WTC11 (cell line): ENCODE data around the gene FAM13A. TPM values are rescaled to one million over a fixed set of nuclear protein-coding genes. Genes with fewer than 3 reads are reported as not detected.

Experiments
- ATAC-seq: fragments of 200-7000 bp; cut with Tn5 transposase; 2 replicates; pipeline ENCODE4 v1.10.0; 2021; ENCODE audit warnings: mild to moderate bottlenecking, moderate library complexity
- CTCF ChIA-PET: fragments of 300-600 bp; sonication (Branson Sonifier 250); formaldehyde crosslinking; loops from one replicate; lab custom pipeline; 2021; ENCODE audit warnings: antibody characterized with exemption; lab: Charles Lee
- POLR2A ChIA-PET: fragments of 350-600 bp; sonication (Branson Sonifier 250); formaldehyde crosslinking; loops from one replicate; lab custom pipeline; 2021; ENCODE audit warnings: antibody characterized with exemption; lab: Charles Lee
- DNase-seq: peaks from one replicate; pipeline ENCODE4 v3.0.0; 2021; ENCODE audit warnings: low spot score
- H3K27ac Mint-ChIP-seq: 2 replicates; pipeline ENCODE4 v1.8.0; 2021; ENCODE audit warnings: mixed read lengths
- H3K27me3 Mint-ChIP-seq: 2 replicates; pipeline ENCODE4 v1.8.0; 2021; ENCODE audit warnings: low read depth, mild to moderate bottlenecking, moderate library complexity, mixed read lengths
- H3K36me3 Mint-ChIP-seq: 2 replicates; pipeline ENCODE4 v1.8.0; 2021; ENCODE audit warnings: mixed read lengths
- H3K4me1 Mint-ChIP-seq: 2 replicates; pipeline ENCODE4 v1.8.0; 2022; ENCODE audit warnings: mixed read lengths
- H3K4me3 Mint-ChIP-seq: 2 replicates; pipeline ENCODE4 v1.8.0; 2021; ENCODE audit warnings: mild to moderate bottlenecking, moderate library complexity, mixed read lengths
- H3K9me3 Mint-ChIP-seq: 2 replicates; pipeline ENCODE4 v1.8.0; 2021; ENCODE audit warnings: mixed read lengths
- FOXP1 ChIP-seq: sonication (generic); formaldehyde crosslinking; IDR thresholded peaks from 2 replicates; pipeline ENCODE4 v1.8.0; 2022; ENCODE audit warnings: missing genetic modification reagents, mild to moderate bottlenecking, moderate library complexity, borderline replicate concordance
- GABPB1 ChIP-seq: sonication (generic); formaldehyde crosslinking; IDR thresholded peaks from 2 replicates; pipeline ENCODE4 v1.8.1; 2023; ENCODE audit warnings: mild to moderate bottlenecking, missing genetic modification reagents
- RORB ChIP-seq: fragments of 250-450 bp; sonication (Bioruptor Pico); IDR thresholded peaks from 2 replicates; pipeline ENCODE4 v1.9.0; 2021; ENCODE audit warnings: mild to moderate bottlenecking
- TP53 ChIP-seq: sonication (generic); formaldehyde crosslinking; IDR thresholded peaks from 2 replicates; pipeline ENCODE4 v1.8.1; 2023; ENCODE audit warnings: mild to moderate bottlenecking, missing genetic modification reagents
- ZNF317 ChIP-seq: sonication (generic); formaldehyde crosslinking; IDR thresholded peaks from 2 replicates; pipeline ENCODE4 v1.8.1; 2023; ENCODE audit warnings: low read depth, mild to moderate bottlenecking, moderate library complexity, missing genetic modification reagents, borderline replicate concordance
- ZNF671 ChIP-seq: fragments of 250-450 bp; sonication (Bioruptor Pico); IDR thresholded peaks from 2 replicates; pipeline ENCODE4 v1.8.0; 2021; ENCODE audit warnings: mild to moderate bottlenecking
- total RNA-seq: library from RNA; stranded (reverse); gene quantifications from 3 replicates; pipeline ENCODE4 v1.2.3, GENCODE V29; 2021
- TF ChIP-seq, protein P1 (sequence below): sonication (generic); formaldehyde crosslinking; conservative IDR thresholded peaks from 2 replicates; pipeline ENCODE4 v1.8.1; 2023; ENCODE audit warnings: mild to moderate bottlenecking, low read depth, missing genetic modification reagents, moderate library complexity
- TF ChIP-seq, protein P2 (sequence below): sonication (generic); formaldehyde crosslinking; IDR thresholded peaks from 2 replicates; pipeline ENCODE4 v1.8.1; 2023; ENCODE audit warnings: mild to moderate bottlenecking, missing genetic modification reagents, borderline replicate concordance
- TF ChIP-seq, protein P3 (sequence below): sonication (generic); formaldehyde crosslinking; IDR thresholded peaks from 2 replicates; pipeline ENCODE4 v1.8.0; 2022; ENCODE audit warnings: mild to moderate bottlenecking, missing genetic modification reagents
- TF ChIP-seq, protein P4 (sequence below): sonication (generic); formaldehyde crosslinking; IDR thresholded peaks from 2 replicates; pipeline ENCODE4 v1.8.1; 2022; ENCODE audit warnings: mild to moderate bottlenecking, missing genetic modification reagents, moderate library complexity, borderline replicate concordance
- TF ChIP-seq, protein P5 (sequence below): sonication (generic); formaldehyde crosslinking; IDR thresholded peaks from 2 replicates; pipeline ENCODE4 v1.8.1; 2023; ENCODE audit warnings: mild to moderate bottlenecking, missing genetic modification reagents, moderate library complexity
- TF ChIP-seq, protein P6 (sequence below): sonication (generic); formaldehyde crosslinking; IDR thresholded peaks from 2 replicates; pipeline ENCODE4 v1.8.1; 2022; ENCODE audit warnings: low read depth, mild to moderate bottlenecking, moderate library complexity, missing genetic modification reagents, borderline replicate concordance

Gene FAM13A
- total RNA-seq, 1 experiment from 2014 or later: 14.6 TPM

DNA sequence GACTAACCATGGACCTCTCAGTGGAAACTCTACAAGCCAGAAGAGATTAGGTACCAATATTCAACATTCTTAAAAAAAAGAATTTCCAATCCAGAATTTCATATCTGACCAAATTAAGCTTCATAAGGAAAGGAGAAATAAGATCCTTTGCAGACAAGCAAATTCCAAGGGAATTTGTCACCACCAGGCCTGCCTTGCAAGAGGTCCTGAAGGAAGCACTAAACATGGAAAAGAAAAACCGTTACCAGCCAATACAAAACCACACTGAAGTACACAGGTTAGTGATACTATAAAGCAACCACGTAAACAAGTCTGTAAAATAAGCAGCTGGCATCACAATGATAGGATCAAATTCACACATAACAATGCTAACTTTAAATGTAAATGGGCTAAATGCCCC, 156.6 kb downstream of the FAM13A start:
- Mint-ChIP-seq H3K36me3 (peaks cover 27% of the 10 kb centered on the region), H3K27ac (0 out of 2 replicates have a peak overlapping the region, but pooled peaks have one; percentile 40), H3K27me3 (no peaks in the 10 kb centered on the region), H3K9me3 (peaks cover 50% of the 10 kb centered on the region), H3K4me3 (no peak overlapping the region), H3K4me1 (peaks cover 9% of the 10 kb centered on the region)
- ATAC-seq (no peak), DNase-seq (no peak)
- CTCF ChIA-PET: no interaction called here
- POLR2A ChIA-PET: no interaction called here
- TF ChIP-seq GABPB1 (CRISPR knock-in tag) (no peak), FOXP1 (no peak), ZNF671 (no peak), ZNF317 (CRISPR knock-in tag) (no peak)
- TF ChIP-seq, protein P1, sequence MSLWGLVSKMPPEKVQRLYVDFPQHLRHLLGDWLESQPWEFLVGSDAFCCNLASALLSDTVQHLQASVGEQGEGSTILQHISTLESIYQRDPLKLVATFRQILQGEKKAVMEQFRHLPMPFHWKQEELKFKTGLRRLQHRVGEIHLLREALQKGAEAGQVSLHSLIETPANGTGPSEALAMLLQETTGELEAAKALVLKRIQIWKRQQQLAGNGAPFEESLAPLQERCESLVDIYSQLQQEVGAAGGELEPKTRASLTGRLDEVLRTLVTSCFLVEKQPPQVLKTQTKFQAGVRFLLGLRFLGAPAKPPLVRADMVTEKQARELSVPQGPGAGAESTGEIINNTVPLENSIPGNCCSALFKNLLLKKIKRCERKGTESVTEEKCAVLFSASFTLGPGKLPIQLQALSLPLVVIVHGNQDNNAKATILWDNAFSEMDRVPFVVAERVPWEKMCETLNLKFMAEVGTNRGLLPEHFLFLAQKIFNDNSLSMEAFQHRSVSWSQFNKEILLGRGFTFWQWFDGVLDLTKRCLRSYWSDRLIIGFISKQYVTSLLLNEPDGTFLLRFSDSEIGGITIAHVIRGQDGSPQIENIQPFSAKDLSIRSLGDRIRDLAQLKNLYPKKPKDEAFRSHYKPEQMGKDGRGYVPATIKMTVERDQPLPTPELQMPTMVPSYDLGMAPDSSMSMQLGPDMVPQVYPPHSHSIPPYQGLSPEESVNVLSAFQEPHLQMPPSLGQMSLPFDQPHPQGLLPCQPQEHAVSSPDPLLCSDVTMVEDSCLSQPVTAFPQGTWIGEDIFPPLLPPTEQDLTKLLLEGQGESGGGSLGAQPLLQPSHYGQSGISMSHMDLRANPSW (CRISPR knock-in tag): no peak
- TF ChIP-seq, protein P2, sequence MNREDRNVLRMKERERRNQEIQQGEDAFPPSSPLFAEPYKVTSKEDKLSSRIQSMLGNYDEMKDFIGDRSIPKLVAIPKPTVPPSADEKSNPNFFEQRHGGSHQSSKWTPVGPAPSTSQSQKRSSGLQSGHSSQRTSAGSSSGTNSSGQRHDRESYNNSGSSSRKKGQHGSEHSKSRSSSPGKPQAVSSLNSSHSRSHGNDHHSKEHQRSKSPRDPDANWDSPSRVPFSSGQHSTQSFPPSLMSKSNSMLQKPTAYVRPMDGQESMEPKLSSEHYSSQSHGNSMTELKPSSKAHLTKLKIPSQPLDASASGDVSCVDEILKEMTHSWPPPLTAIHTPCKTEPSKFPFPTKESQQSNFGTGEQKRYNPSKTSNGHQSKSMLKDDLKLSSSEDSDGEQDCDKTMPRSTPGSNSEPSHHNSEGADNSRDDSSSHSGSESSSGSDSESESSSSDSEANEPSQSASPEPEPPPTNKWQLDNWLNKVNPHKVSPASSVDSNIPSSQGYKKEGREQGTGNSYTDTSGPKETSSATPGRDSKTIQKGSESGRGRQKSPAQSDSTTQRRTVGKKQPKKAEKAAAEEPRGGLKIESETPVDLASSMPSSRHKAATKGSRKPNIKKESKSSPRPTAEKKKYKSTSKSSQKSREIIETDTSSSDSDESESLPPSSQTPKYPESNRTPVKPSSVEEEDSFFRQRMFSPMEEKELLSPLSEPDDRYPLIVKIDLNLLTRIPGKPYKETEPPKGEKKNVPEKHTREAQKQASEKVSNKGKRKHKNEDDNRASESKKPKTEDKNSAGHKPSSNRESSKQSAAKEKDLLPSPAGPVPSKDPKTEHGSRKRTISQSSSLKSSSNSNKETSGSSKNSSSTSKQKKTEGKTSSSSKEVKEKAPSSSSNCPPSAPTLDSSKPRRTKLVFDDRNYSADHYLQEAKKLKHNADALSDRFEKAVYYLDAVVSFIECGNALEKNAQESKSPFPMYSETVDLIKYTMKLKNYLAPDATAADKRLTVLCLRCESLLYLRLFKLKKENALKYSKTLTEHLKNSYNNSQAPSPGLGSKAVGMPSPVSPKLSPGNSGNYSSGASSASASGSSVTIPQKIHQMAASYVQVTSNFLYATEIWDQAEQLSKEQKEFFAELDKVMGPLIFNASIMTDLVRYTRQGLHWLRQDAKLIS (CRISPR knock-in tag): no peak
- TF ChIP-seq, protein P3, sequence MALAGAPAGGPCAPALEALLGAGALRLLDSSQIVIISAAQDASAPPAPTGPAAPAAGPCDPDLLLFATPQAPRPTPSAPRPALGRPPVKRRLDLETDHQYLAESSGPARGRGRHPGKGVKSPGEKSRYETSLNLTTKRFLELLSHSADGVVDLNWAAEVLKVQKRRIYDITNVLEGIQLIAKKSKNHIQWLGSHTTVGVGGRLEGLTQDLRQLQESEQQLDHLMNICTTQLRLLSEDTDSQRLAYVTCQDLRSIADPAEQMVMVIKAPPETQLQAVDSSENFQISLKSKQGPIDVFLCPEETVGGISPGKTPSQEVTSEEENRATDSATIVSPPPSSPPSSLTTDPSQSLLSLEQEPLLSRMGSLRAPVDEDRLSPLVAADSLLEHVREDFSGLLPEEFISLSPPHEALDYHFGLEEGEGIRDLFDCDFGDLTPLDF (CRISPR knock-in tag): no peak

DNA sequence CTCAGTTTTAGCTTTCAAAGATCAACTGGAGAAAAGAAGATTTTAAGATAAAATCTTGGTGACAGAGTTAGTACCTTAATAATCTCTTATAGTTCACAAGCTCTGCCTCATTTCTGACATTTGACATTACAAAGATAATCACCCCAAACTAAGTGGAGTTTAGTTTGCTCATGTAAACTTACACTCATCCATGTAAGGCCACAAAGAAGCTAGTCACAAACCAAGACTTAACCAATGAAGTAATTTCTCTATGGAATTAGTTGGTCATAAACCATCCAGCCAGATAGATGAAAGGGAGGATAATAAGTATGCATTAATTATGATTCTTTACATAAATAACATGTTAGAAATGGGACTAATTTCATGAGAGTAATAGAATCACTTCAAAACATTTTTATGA, 159.2 kb downstream of the FAM13A start:
- H3K36me3 Mint-ChIP-seq: peaks cover 19% of the 10 kb centered on the region
- TF ChIP-seq, protein P3 (CRISPR knock-in tag): no peak
- TF ChIP-seq, protein P4, sequence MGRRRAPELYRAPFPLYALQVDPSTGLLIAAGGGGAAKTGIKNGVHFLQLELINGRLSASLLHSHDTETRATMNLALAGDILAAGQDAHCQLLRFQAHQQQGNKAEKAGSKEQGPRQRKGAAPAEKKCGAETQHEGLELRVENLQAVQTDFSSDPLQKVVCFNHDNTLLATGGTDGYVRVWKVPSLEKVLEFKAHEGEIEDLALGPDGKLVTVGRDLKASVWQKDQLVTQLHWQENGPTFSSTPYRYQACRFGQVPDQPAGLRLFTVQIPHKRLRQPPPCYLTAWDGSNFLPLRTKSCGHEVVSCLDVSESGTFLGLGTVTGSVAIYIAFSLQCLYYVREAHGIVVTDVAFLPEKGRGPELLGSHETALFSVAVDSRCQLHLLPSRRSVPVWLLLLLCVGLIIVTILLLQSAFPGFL (CRISPR knock-in tag): no peak
- TF ChIP-seq ZNF671: no peak
- TF ChIP-seq, protein P5, sequence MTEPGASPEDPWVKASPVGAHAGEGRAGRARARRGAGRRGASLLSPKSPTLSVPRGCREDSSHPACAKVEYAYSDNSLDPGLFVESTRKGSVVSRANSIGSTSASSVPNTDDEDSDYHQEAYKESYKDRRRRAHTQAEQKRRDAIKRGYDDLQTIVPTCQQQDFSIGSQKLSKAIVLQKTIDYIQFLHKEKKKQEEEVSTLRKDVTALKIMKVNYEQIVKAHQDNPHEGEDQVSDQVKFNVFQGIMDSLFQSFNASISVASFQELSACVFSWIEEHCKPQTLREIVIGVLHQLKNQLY: no peak
- no peak for TF ChIP-seq TP53 (CRISPR knock-in tag)
- TF ChIP-seq RORB: no peak
- TF ChIP-seq, protein P6, sequence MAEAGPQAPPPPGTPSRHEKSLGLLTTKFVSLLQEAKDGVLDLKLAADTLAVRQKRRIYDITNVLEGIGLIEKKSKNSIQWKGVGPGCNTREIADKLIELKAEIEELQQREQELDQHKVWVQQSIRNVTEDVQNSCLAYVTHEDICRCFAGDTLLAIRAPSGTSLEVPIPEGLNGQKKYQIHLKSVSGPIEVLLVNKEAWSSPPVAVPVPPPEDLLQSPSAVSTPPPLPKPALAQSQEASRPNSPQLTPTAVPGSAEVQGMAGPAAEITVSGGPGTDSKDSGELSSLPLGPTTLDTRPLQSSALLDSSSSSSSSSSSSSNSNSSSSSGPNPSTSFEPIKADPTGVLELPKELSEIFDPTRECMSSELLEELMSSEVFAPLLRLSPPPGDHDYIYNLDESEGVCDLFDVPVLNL (CRISPR knock-in tag): no peak
- TF ChIP-seq, all 79 proteins: peak for 0

More for the DNA sequence above, 159.2 kb downstream of the FAM13A start:
- peaks cover 9% of the 10 kb centered on the region for H3K4me1 Mint-ChIP-seq
- ChIA-PET CTCF (no interaction called here), POLR2A (no interaction called here)
- DNase-seq (no peak), ATAC-seq (no peak)
- peaks cover 40% of the 10 kb centered on the region for H3K9me3 Mint-ChIP-seq
- H3K27ac Mint-ChIP-seq: no peak overlapping the region
- no peak overlapping the region for H3K4me3 Mint-ChIP-seq
- no peaks in the 10 kb centered on the region for H3K27me3 Mint-ChIP-seq
